CD14-positive monocyte (primary cell): ENCODE results near the gene ZNF503. TPM values are rescaled to one million over a fixed set of nuclear protein-coding genes. Genes with fewer than 3 reads are reported as not detected.

Experiments
- DNase-seq, 3 donors: peaks; one replicate each; pipeline ENCODE4 v3.0.0-alpha.2; 2011 to 2022
- H2AFZ ChIP-seq: 2 replicates; pipeline ENCODE4 v1.6.0; 2012; ENCODE audit warnings: mild to moderate bottlenecking, low read depth, low read length, inconsistent platforms; ENCODE audit not compliant: insufficient read depth, poor library complexity, severe bottlenecking
- H3K27ac ChIP-seq, 2 donors: 1 replicate in 1 of 2; 2 replicates in 1 of 2; pipeline ENCODE4 v1.5.1; 2012 to 2013; ENCODE audit warnings: low read length in 2 of 2, control low read depth in 1 of 2, inconsistent platforms in 1 of 2, low read depth in 1 of 2, mild to moderate bottlenecking in 1 of 2
- H3K27me3 ChIP-seq, 2 donors: one replicate each; pipeline versions ENCODE4 v1.6.0 to v1.6.1; 2011 to 2013; ENCODE audit warnings: low read length in 2 of 2; ENCODE audit not compliant: control insufficient read depth in 2 of 2, insufficient read depth in 2 of 2
- H3K36me3 ChIP-seq, 2 donors: replicated peaks in 1 of 2; 1 replicate in 1 of 2; 2 replicates in 1 of 2; pipeline versions ENCODE4 v1.5.1 to v1.6.1; 2012 to 2013; ENCODE audit warnings: low read length in 2 of 2, control low read depth in 1 of 2, inconsistent platforms in 1 of 2, mild to moderate bottlenecking in 1 of 2; ENCODE audit not compliant: insufficient read depth in 2 of 2, control insufficient read depth in 1 of 2
- H3K4me1 ChIP-seq, 2 donors: 1 replicate in 1 of 2; 2 replicates in 1 of 2; pipeline versions ENCODE4 v1.5.1 to v1.6.1; 2012 to 2013; ENCODE audit warnings: low read length in 2 of 2, control low read depth in 1 of 2, inconsistent platforms in 1 of 2, mild to moderate bottlenecking in 1 of 2, moderate library complexity in 1 of 2; ENCODE audit not compliant: insufficient read depth in 2 of 2, control insufficient read depth in 1 of 2
- H3K4me2 ChIP-seq: replicated peaks from 2 replicates; pipeline ENCODE3; 2012; ENCODE audit warnings: low read length, moderate library complexity, mild to moderate bottlenecking; ENCODE audit not compliant: poor library complexity, severe bottlenecking; ENCODE audit errors: extremely low read depth
- H3K4me3 ChIP-seq, 3 experiments: fragments of 200-600 bp in 1 of 3; sonication (generic) in 1 of 3; replicated peaks in 1 of 3; 1 replicate in 2 of 3; 2 replicates in 1 of 3; pipeline ENCODE4 v1.5.1; 2011 to 2013; ENCODE audit warnings: low read length in 3 of 3, mild to moderate bottlenecking in 3 of 3, control low read depth in 2 of 3, low read depth in 2 of 3, inconsistent platforms in 1 of 3, moderate library complexity in 1 of 3
- H3K79me2 ChIP-seq: 2 replicates; pipeline ENCODE4 v1.6.0; 2012; ENCODE audit warnings: mild to moderate bottlenecking, control low read depth, inconsistent platforms, low read length, moderate library complexity; ENCODE audit not compliant: insufficient read depth
- H3K9ac ChIP-seq: 2 replicates; pipeline ENCODE4 v1.6.0; 2017; ENCODE audit warnings: low read length, mild to moderate bottlenecking; ENCODE audit not compliant: insufficient read depth, poor library complexity, severe bottlenecking
- H3K9me3 ChIP-seq, 2 donors: replicated peaks in 1 of 2; 1 replicate in 1 of 2; 2 replicates in 1 of 2; pipeline versions ENCODE4 v1.5.1 to v1.6.1; 2012 to 2013; ENCODE audit warnings: low read length in 2 of 2, control low read depth in 1 of 2; ENCODE audit not compliant: control insufficient read depth in 1 of 2, insufficient read depth in 1 of 2
- H4K20me1 ChIP-seq: 2 replicates; pipeline ENCODE4 v1.6.0; 2012; ENCODE audit warnings: mild to moderate bottlenecking, low read length, control low read depth, moderate library complexity; ENCODE audit not compliant: insufficient read depth
- H3K27ac Mint-ChIP-seq, 7 donors: one replicate each; pipeline ENCODE4 v1.8.0; 2020; ENCODE audit warnings: mild to moderate bottlenecking in 7 of 7, mixed read lengths in 7 of 7, moderate library complexity in 6 of 7, inconsistent platforms in 2 of 7
- H3K27me3 Mint-ChIP-seq, 3 donors: one replicate each; pipeline ENCODE4 v1.8.0; 2021 to 2022; ENCODE audit warnings: low read depth in 3 of 3, mild to moderate bottlenecking in 3 of 3, mixed read lengths in 3 of 3, moderate library complexity in 3 of 3, inconsistent platforms in 1 of 3
- H3K36me3 Mint-ChIP-seq, 2 donors: one replicate each; pipeline ENCODE4 v1.8.0; 2020; ENCODE audit warnings: mixed read lengths in 2 of 2, inconsistent platforms in 1 of 2, mild to moderate bottlenecking in 1 of 2
- H3K4me1 Mint-ChIP-seq: one replicate; pipeline ENCODE4 v1.8.0; 2020; ENCODE audit warnings: mild to moderate bottlenecking, mixed read lengths
- H3K4me3 Mint-ChIP-seq, 2 donors: one replicate each; pipeline ENCODE4 v1.8.0; 2020; ENCODE audit warnings: mild to moderate bottlenecking in 2 of 2, mixed read lengths in 2 of 2, moderate library complexity in 1 of 2
- H3K9me3 Mint-ChIP-seq, 7 donors: one replicate each; pipeline ENCODE4 v1.8.0; 2020 to 2022; ENCODE audit warnings: mixed read lengths in 7 of 7, mild to moderate bottlenecking in 6 of 7, moderate library complexity in 6 of 7, inconsistent platforms in 2 of 7
- CTCF ChIP-seq: fragments of 200-600 bp; IDR thresholded peaks from one replicate; pipeline ENCODE4 v1.8.0; 2022; ENCODE audit warnings: antibody characterized with exemption, mild to moderate bottlenecking
- WGBS: methylation state at CpG from one replicate; pipeline ENCODE4 v1.1.5; 2013; ENCODE audit warnings: missing lambda C conversion rate; ENCODE audit not compliant: insufficient coverage; 5-methylcytosine and 5-hydroxymethylcytosine counted together
- intact Hi-C, 2 donors: fragments of 100-400 bp; cut with micrococcal nuclease; formaldehyde crosslinking; loops; one replicate each; pipeline versions ENCODE4 v1.15.0 to v1.15.1; 2023
- polyA plus RNA-seq, 3 donors: library from polyadenylated mRNA; depleted of rRNA in 1 of 3; unstranded in 2 of 3; stranded (reverse) in 1 of 3; fragments of 300-500 nt in 2 of 3; fragments of >200 nt in 1 of 3; fragmentation: Illumina TruSeq in 2 of 3; gene quantifications; 1 replicate in 2 of 3; 2 replicates in 1 of 3; pipeline ENCODE4 v1.2.3, GENCODE V29; 2012 to 2021

Gene ZNF503
- polyA plus RNA-seq, 3 donors = 0.65 to 7.2 (median 1.3) TPM

GRCh38 chr10:75430000-75430763 lies 28.6 kb upstream of the ZNF503 start:
- Mint-ChIP-seq H3K9me3 (no peaks in the 10 kb centered on the region), H3K36me3 (peaks cover 0 to 1% of the 10 kb centered on the region in 2 donors), H3K4me3 (peak overlapping the region; percentile 57 to 77), H3K27ac (peak overlapping the region; percentile 41 to 91 (median 84)), H3K27me3 (no peaks in the 10 kb centered on the region), H3K4me1 (peaks cover 75% of the 10 kb centered on the region)
- TF ChIP-seq CTCF = no peak
- 2% methylated on average over 7 of the region's 9 CpGs for WGBS
- Histone ChIP-seq H4K20me1 (peaks cover 13% of the 10 kb centered on the region), H3K27me3 (no peaks in the 10 kb centered on the region), H3K9me3 (no peaks in the 10 kb centered on the region), H3K4me2 (peak overlapping the region; percentile 89), H3K36me3 (peaks cover 0 to under 1% of the 10 kb centered on the region in 2 donors), H3K4me1 (peaks cover 72 to 85% of the 10 kb centered on the region in 2 donors), H3K4me3 (peak overlapping the region in 1 of 3 experiments; percentile 87), H3K27ac (peak overlapping the region; percentile 30 to 95), H3K9ac (no peak overlapping the region), H2AFZ (peak overlapping the region; percentile 7), H3K79me2 (peaks cover 40% of the 10 kb centered on the region)
- intact Hi-C loops = loop anchor here in 1 of 2 donors (1.0 kb wide), 1 partner anchor 30 kb away; no protein-coding TSS in a partner anchor
- peak; percentile 66 to 82 (median 78) for DNase-seq

GRCh38 chr10:75429159-75429827 lies 27.7 kb upstream of the ZNF503 start:
- 89% methylated on average over 1 of the region's 5 CpGs for WGBS
- no peak for TF ChIP-seq CTCF
- no peak for DNase-seq
- H3K4me2 ChIP-seq = peak overlapping the region; percentile 30
- no peak overlapping the region for H2AFZ ChIP-seq
- intact Hi-C loops = no loop called here
- Mint-ChIP-seq H3K9me3 (no peaks in the 10 kb centered on the region), H3K36me3 (peaks cover 0 to 1% of the 10 kb centered on the region in 2 donors), H3K4me1 (peaks cover 67% of the 10 kb centered on the region), H3K27me3 (no peaks in the 10 kb centered on the region), H3K4me3 (peak overlapping the region in 1 of 2 donors; percentile 28), H3K27ac (peak overlapping the region in 6 of 7 donors; percentile 14 to 91 (median 86))
- H3K27me3 ChIP-seq = no peaks in the 10 kb centered on the region
- H3K4me1 ChIP-seq = peaks cover 67 to 79% of the 10 kb centered on the region in 2 donors
- peaks cover 7% of the 10 kb centered on the region for H4K20me1 ChIP-seq
- no peak overlapping the region for H3K9ac ChIP-seq
- peak overlapping the region in 1 of 2 donors; percentile 95 for H3K27ac ChIP-seq
- H3K79me2 ChIP-seq = peaks cover 32% of the 10 kb centered on the region
- H3K9me3 ChIP-seq = no peaks in the 10 kb centered on the region
- no peaks in the 10 kb centered on the region for H3K36me3 ChIP-seq
- H3K4me3 ChIP-seq = peak overlapping the region in 1 of 3 experiments; percentile 87
